ENCODE data around the gene ELMOD2. TPM values are rescaled to one million over a fixed set of nuclear protein-coding genes. Genes with fewer than 3 reads are reported as not detected.
A peak's percentile ranks its signal among the peaks of the same experiment; 100 is the strongest.

Gene ELMOD2
- total and polyA plus RNA-seq, 2 donors (not counting 1 experiment from before 2014, with no cell fraction given): 20.4 to 25.1 TPM

- peak within 1 kb of the TSS; percentile 1 to 51 (median 31) for H3K4me3 ChIP-seq (replicated peaks in 1 of 4; ENCODE audit: control extremely low read depth in 1 of 4, insufficient read depth in 1 of 4, low read depth in 3 of 4, low read length in 4 of 4)
- peak; percentile 89 for TF ChIP-seq EZH2 (IDR thresholded peaks at IDR 0.05; ENCODE audit: low read length, missing control alignments)
- no peak for TF ChIP-seq CTCF (conservative IDR thresholded peaks at IDR 0.05 in 1 of 2, IDR thresholded peaks at IDR 0.05 in 1 of 2; ENCODE audit: low read depth in 1 of 2, low read length in 2 of 2)
- H3K27ac ChIP-seq (ENCODE audit: insufficient read depth, low read length): no peak within 1 kb of the TSS
- peaks cover 49% of the 10 kb centered on the region for H3K27me3 ChIP-seq (ENCODE audit: control insufficient read depth, insufficient read depth, low read length)
- no peaks in the 10 kb centered on the region for H3K79me2 ChIP-seq (ENCODE audit: control insufficient read depth, insufficient read depth, low read length)
- no peaks in the 10 kb centered on the region for H3K9me3 ChIP-seq (ENCODE audit: control insufficient read depth, insufficient read depth, low read depth, low read length)
- DNase-seq (ENCODE audit: low read depth in 2 of 2): peak in 1 of 2 donors; percentile 16
- peak within 1 kb of the TSS; percentile 75 for H3K4me2 ChIP-seq (ENCODE audit: extremely low read depth, insufficient read depth, low read length)
- H4K20me1 ChIP-seq (ENCODE audit: control insufficient read depth, extremely low read depth, insufficient read depth, low read length): no peaks in the 10 kb centered on the region
- no peaks in the 10 kb centered on the region for H3K36me3 ChIP-seq (ENCODE audit: control insufficient read depth, insufficient read depth, low read length)
- no peak within 1 kb of the TSS for H3K9ac ChIP-seq (ENCODE audit: insufficient read depth, low read length)
- H2AFZ ChIP-seq (ENCODE audit: low read length): no peak within 1 kb of the TSS
- H3K4me1 ChIP-seq (ENCODE audit: control insufficient read depth, extremely low read depth, insufficient read depth, low read length): no peaks in the 10 kb centered on the region
Measured at GRCh38 chr4:140568507-140569306, 44.7 kb downstream of the ELMOD2 start, which contains the start of gene UCP1. Gene UCP1, minus strand, starts transcription at chr4:140568961. Its CDS starts 232 bp downstream, at chr4:140568729.

GRCh38 chr4:140569307-140569638 is 45.3 kb downstream of the ELMOD2 start:
- no peak for TF ChIP-seq CTCF (conservative IDR thresholded peaks at IDR 0.05 in 1 of 2, IDR thresholded peaks at IDR 0.05 in 1 of 2; ENCODE audit: low read depth in 1 of 2, low read length in 2 of 2)
- peak; percentile 86 for TF ChIP-seq EZH2 (IDR thresholded peaks at IDR 0.05; ENCODE audit: low read length, missing control alignments)
- Histone ChIP-seq H3K27me3 (ENCODE audit: control insufficient read depth, insufficient read depth, low read length) (peaks cover 49% of the 10 kb centered on the region), H3K4me3 (replicated peaks in 1 of 4; ENCODE audit: control extremely low read depth in 1 of 4, insufficient read depth in 1 of 4, low read depth in 3 of 4, low read length in 4 of 4) (peak overlapping the region in 1 of 4 experiments; percentile 51), H3K9ac (ENCODE audit: insufficient read depth, low read length) (no peak overlapping the region), H3K9me3 (ENCODE audit: control insufficient read depth, insufficient read depth, low read depth, low read length) (no peaks in the 10 kb centered on the region), H3K79me2 (ENCODE audit: control insufficient read depth, insufficient read depth, low read length) (no peaks in the 10 kb centered on the region), H3K4me1 (ENCODE audit: control insufficient read depth, extremely low read depth, insufficient read depth, low read length) (no peaks in the 10 kb centered on the region), H3K4me2 (ENCODE audit: extremely low read depth, insufficient read depth, low read length) (peak overlapping the region; percentile 75), H2AFZ (ENCODE audit: low read length) (no peak overlapping the region), H4K20me1 (ENCODE audit: control insufficient read depth, extremely low read depth, insufficient read depth, low read length) (no peaks in the 10 kb centered on the region), H3K36me3 (ENCODE audit: control insufficient read depth, insufficient read depth, low read length) (no peaks in the 10 kb centered on the region), H3K27ac (ENCODE audit: insufficient read depth, low read length) (no peak overlapping the region)
- no peak for DNase-seq (ENCODE audit: low read depth in 2 of 2)

GRCh38 chr4:140571620-140572019 is 47.7 kb downstream of the ELMOD2 start:
- H4K20me1 ChIP-seq (ENCODE audit: control insufficient read depth, extremely low read depth, insufficient read depth, low read length): no peaks in the 10 kb centered on the region
- H3K79me2 ChIP-seq (ENCODE audit: control insufficient read depth, insufficient read depth, low read length): no peaks in the 10 kb centered on the region
- no peak overlapping the region for H3K9ac ChIP-seq (ENCODE audit: insufficient read depth, low read length)
- DNase-seq (ENCODE audit: low read depth in 2 of 2): no peak
- H3K27ac ChIP-seq (ENCODE audit: insufficient read depth, low read length): no peak overlapping the region
- no peak overlapping the region for H3K4me2 ChIP-seq (ENCODE audit: extremely low read depth, insufficient read depth, low read length)
- no peak for TF ChIP-seq CTCF (conservative IDR thresholded peaks at IDR 0.05 in 1 of 2, IDR thresholded peaks at IDR 0.05 in 1 of 2; ENCODE audit: low read depth in 1 of 2, low read length in 2 of 2)
- no peak for TF ChIP-seq EZH2 (IDR thresholded peaks at IDR 0.05; ENCODE audit: low read length, missing control alignments)
- H3K27me3 ChIP-seq (ENCODE audit: control insufficient read depth, insufficient read depth, low read length): peaks cover 45% of the 10 kb centered on the region
- H3K36me3 ChIP-seq (ENCODE audit: control insufficient read depth, insufficient read depth, low read length): no peaks in the 10 kb centered on the region
- no peaks in the 10 kb centered on the region for H3K9me3 ChIP-seq (ENCODE audit: control insufficient read depth, insufficient read depth, low read depth, low read length)
- H3K4me1 ChIP-seq (ENCODE audit: control insufficient read depth, extremely low read depth, insufficient read depth, low read length): no peaks in the 10 kb centered on the region
- no peak overlapping the region for H2AFZ ChIP-seq (ENCODE audit: low read length)
- H3K4me3 ChIP-seq (replicated peaks in 1 of 4; ENCODE audit: control extremely low read depth in 1 of 4, insufficient read depth in 1 of 4, low read depth in 3 of 4, low read length in 4 of 4): no peak overlapping the region

All from fibroblast of lung (primary cell).